Activated naive CD8-positive, alpha-beta T cell treated with anti-CD3 and anti-CD28 coated beads for 36 hours (primary cell): Measurements from ENCODE around the gene PRR19. TPM values are rescaled to one million over a fixed set of nuclear protein-coding genes. Genes with fewer than 3 reads are reported as not detected.
"Not testable (repeated sequence)": the region's sequence is repeated elsewhere in the genome, so short reads cannot be mapped to it uniquely, and the experiment has no call there.

Source experiments
- DNase-seq: peaks from one replicate; pipeline ENCODE4 v3.0.0; 2021
- H3K27ac Mint-ChIP-seq: one replicate; pipeline ENCODE4 v1.8.0; 2022; ENCODE audit warnings: mild to moderate bottlenecking, moderate library complexity, mixed read lengths
- H3K27me3 Mint-ChIP-seq: one replicate; pipeline ENCODE4 v1.8.0; 2022; ENCODE audit warnings: mild to moderate bottlenecking, mixed read lengths
- H3K36me3 Mint-ChIP-seq: one replicate; pipeline ENCODE4 v1.8.0; 2021; ENCODE audit warnings: mild to moderate bottlenecking, mixed read lengths
- H3K4me1 Mint-ChIP-seq: one replicate; pipeline ENCODE4 v1.8.0; 2021; ENCODE audit warnings: mixed read lengths
- H3K4me3 Mint-ChIP-seq: one replicate; pipeline ENCODE4 v1.8.0; 2022; ENCODE audit warnings: mild to moderate bottlenecking, moderate library complexity, mixed read lengths
- H3K9me3 Mint-ChIP-seq: one replicate; pipeline ENCODE4 v1.8.0; 2022; ENCODE audit warnings: mixed read lengths
- total RNA-seq, 2 experiments: library from RNA; stranded (reverse); gene quantifications; one replicate each; pipeline ENCODE4 v1.2.3, GENCODE V29; 2021

Gene PRR19
- total RNA-seq, 2 experiments from 2014 or later = 0.52 to 0.92 TPM

- H3K4me1 Mint-ChIP-seq = peaks cover 3% of the 10 kb centered on the region
- no peaks in the 10 kb centered on the region for H3K36me3 Mint-ChIP-seq
- H3K4me3 Mint-ChIP-seq = no peak overlapping the region
- no peaks in the 10 kb centered on the region for H3K27me3 Mint-ChIP-seq
- H3K27ac Mint-ChIP-seq = no peak overlapping the region
- no peaks in the 10 kb centered on the region for H3K9me3 Mint-ChIP-seq
- no peak for DNase-seq
These were observed 30.1 kb downstream of the PRR19 start for GRCh38 chr19:42332059-42332458.

- no peaks in the 10 kb centered on the region for H3K27me3 Mint-ChIP-seq
- H3K9me3 Mint-ChIP-seq = no peaks in the 10 kb centered on the region
- no peak overlapping the region for H3K4me3 Mint-ChIP-seq
- H3K27ac Mint-ChIP-seq = no peak overlapping the region
- H3K4me1 Mint-ChIP-seq = peaks cover 2% of the 10 kb centered on the region
- no peak for DNase-seq
- H3K36me3 Mint-ChIP-seq = no peaks in the 10 kb centered on the region
These were observed 31.1 kb downstream of the PRR19 start for GRCh38 chr19:42333018-42333417.

GRCh38 chr19:42333975-42334696 is 32.2 kb downstream of the PRR19 start:
- no peaks in the 10 kb centered on the region for H3K27me3 Mint-ChIP-seq
- no peak overlapping the region for H3K4me3 Mint-ChIP-seq
- no peaks in the 10 kb centered on the region for H3K9me3 Mint-ChIP-seq
- DNase-seq = no peak
- H3K4me1 Mint-ChIP-seq = peaks cover under 1% of the 10 kb centered on the region
- H3K27ac Mint-ChIP-seq = no peak overlapping the region
- no peaks in the 10 kb centered on the region for H3K36me3 Mint-ChIP-seq

- Mint-ChIP-seq H3K9me3 (no peaks in the 10 kb centered on the region), H3K36me3 (no peaks in the 10 kb centered on the region), H3K4me3 (no peak overlapping the region), H3K27ac (no peak overlapping the region), H3K27me3 (no peaks in the 10 kb centered on the region), H3K4me1 (no peaks in the 10 kb centered on the region)
- no peak for DNase-seq
These were observed 32.9 kb downstream of the PRR19 start for GRCh38 chr19:42334697-42335373.

- DNase-seq = no peak
- Mint-ChIP-seq H3K9me3 (no peaks in the 10 kb centered on the region), H3K36me3 (no peaks in the 10 kb centered on the region), H3K27me3 (no peaks in the 10 kb centered on the region), H3K4me3 (no peak overlapping the region), H3K27ac (no peak overlapping the region), H3K4me1 (no peaks in the 10 kb centered on the region)
These were observed 33.5 kb downstream of the PRR19 start for GRCh38 chr19:42335374-42335936.

- H3K36me3 Mint-ChIP-seq = no peaks in the 10 kb centered on the region
- no peak overlapping the region for H3K4me3 Mint-ChIP-seq
- H3K27ac Mint-ChIP-seq = no peak overlapping the region
- no peaks in the 10 kb centered on the region for H3K9me3 Mint-ChIP-seq
- H3K4me1 Mint-ChIP-seq = no peaks in the 10 kb centered on the region
- no peaks in the 10 kb centered on the region for H3K27me3 Mint-ChIP-seq
- DNase-seq = no peak
These were observed 34.0 kb downstream of the PRR19 start for GRCh38 chr19:42335971-42336370.

- not testable (repeated sequence) for H3K36me3 Mint-ChIP-seq, H3K27ac Mint-ChIP-seq, H3K4me3 Mint-ChIP-seq, H3K9me3 Mint-ChIP-seq, H3K4me1 Mint-ChIP-seq, DNase-seq, H3K27me3 Mint-ChIP-seq
These were observed 37.4 kb downstream of the PRR19 start for GRCh38 chr19:42339126-42339860.

GRCh38 chr19:42339922-42340321 is 38.0 kb downstream of the PRR19 start:
- H3K27me3 Mint-ChIP-seq, H3K36me3 Mint-ChIP-seq, H3K4me1 Mint-ChIP-seq, DNase-seq, H3K9me3 Mint-ChIP-seq, H3K27ac Mint-ChIP-seq, H3K4me3 Mint-ChIP-seq: not testable (repeated sequence)

GRCh38 chr19:42343344-42344110 is 41.6 kb downstream of the PRR19 start:
- Mint-ChIP-seq H3K9me3 (no peaks in the 10 kb centered on the region), H3K4me3 (no peak overlapping the region), H3K27ac (no peak overlapping the region), H3K4me1 (no peaks in the 10 kb centered on the region), H3K27me3 (no peaks in the 10 kb centered on the region), H3K36me3 (no peaks in the 10 kb centered on the region)
- no peak for DNase-seq

GRCh38 chr19:42344336-42344893 is 42.5 kb downstream of the PRR19 start:
- Mint-ChIP-seq H3K4me1 (no peaks in the 10 kb centered on the region), H3K36me3 (no peaks in the 10 kb centered on the region), H3K27ac (no peak overlapping the region), H3K4me3 (no peak overlapping the region), H3K9me3 (no peaks in the 10 kb centered on the region), H3K27me3 (no peaks in the 10 kb centered on the region)
- no peak for DNase-seq

GRCh38 chr19:42345191-42345812 is 43.4 kb downstream of the PRR19 start:
- no peaks in the 10 kb centered on the region for H3K27me3 Mint-ChIP-seq

GRCh38 chr19:42348211-42348610 is 46.3 kb downstream of the PRR19 start:
- Mint-ChIP-seq H3K27ac (no peak overlapping the region), H3K27me3 (no peaks in the 10 kb centered on the region), H3K36me3 (peaks cover 3% of the 10 kb centered on the region), H3K4me3 (no peak overlapping the region), H3K4me1 (no peaks in the 10 kb centered on the region), H3K9me3 (no peaks in the 10 kb centered on the region)
- DNase-seq = no peak

More at GRCh38 chr19:42345191-42345812, 43.4 kb downstream of the PRR19 start:
- H3K27ac Mint-ChIP-seq = no peak overlapping the region
- H3K36me3 Mint-ChIP-seq = no peaks in the 10 kb centered on the region
- no peaks in the 10 kb centered on the region for H3K9me3 Mint-ChIP-seq
- H3K4me1 Mint-ChIP-seq = no peaks in the 10 kb centered on the region
- no peak overlapping the region for H3K4me3 Mint-ChIP-seq
- DNase-seq = no peak

- H3K4me1 Mint-ChIP-seq = no peaks in the 10 kb centered on the region
- no peak for DNase-seq
- no peaks in the 10 kb centered on the region for H3K27me3 Mint-ChIP-seq
- H3K4me3 Mint-ChIP-seq = no peak overlapping the region
- H3K9me3 Mint-ChIP-seq = no peaks in the 10 kb centered on the region
- peaks cover 3% of the 10 kb centered on the region for H3K36me3 Mint-ChIP-seq
- no peak overlapping the region for H3K27ac Mint-ChIP-seq
These were observed 47.6 kb downstream of the PRR19 start for GRCh38 chr19:42349378-42350107.
